Right ventricle myocardium superior (tissue), 1 donor: ENCODE measurements around the gene ATRNL1. TPM values are rescaled to one million over a fixed set of nuclear protein-coding genes. Genes with fewer than 3 reads are reported as not detected.
"Not testable (repeated sequence)": the region's sequence is repeated elsewhere in the genome, so short reads cannot be mapped to it uniquely, and the experiment has no call there.

ENCODE experiments used
- ATAC-seq: fragments of 200-7000 bp; cut with Tn5 transposase; one replicate; pipeline ENCODE4 v1.9.1; 2020; ENCODE audit warnings: mild to moderate bottlenecking; ENCODE audit not compliant: poor library complexity
- DNase-seq: peaks from one replicate; pipeline ENCODE4 v3.0.0-alpha.2; 2020
- intact Hi-C: fragments of 100-400 bp; cut with DNase I; formaldehyde crosslinking; loops from one replicate; pipeline ENCODE4 v1.11.2; 2022
- total RNA-seq: library from RNA; stranded (reverse); fragmentation: NEBNext Ultra II Directional; extraction: Animal tissue kit (Norgen Biotek cat#: 25700); gene quantifications from one replicate; pipeline ENCODE4 v1.2.1, GENCODE V29; 2021
- donor health status: DM: no; HTN: yes; CAD: no; lungs with severe emphysema.

ATRNL1 gene
- total RNA-seq, 1 donor from 2014 or later = 0.38 TPM

DNA sequence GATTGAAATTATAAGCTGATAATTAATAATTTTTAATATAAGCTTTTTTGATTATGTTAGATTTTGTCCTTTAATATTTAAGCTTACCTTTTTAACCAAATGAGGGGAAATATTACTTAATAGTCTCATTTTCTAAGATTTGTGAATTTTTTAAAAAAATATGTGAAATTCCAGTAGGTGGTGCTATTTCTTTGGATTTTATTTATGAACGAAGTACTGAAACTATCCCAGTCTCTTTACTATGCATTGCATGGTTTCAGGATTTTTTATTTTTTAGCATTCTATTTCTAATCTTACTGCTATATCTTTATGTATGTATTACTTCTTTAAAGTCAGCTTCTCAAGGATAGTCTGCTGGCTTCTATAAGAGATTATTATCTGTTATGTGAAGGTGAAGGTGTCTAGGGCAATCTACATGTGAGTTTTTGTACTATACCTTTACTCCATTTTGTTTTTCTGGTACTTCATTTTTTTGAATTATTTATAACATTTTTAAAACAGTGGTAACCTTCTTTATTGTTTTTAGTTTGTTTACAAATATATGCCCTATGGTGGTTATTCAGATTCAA, 78.3 kb downstream of the ATRNL1 start:
- intact Hi-C loops = no loop called here
- ATAC-seq = no peak
- no peak for DNase-seq

DNA sequence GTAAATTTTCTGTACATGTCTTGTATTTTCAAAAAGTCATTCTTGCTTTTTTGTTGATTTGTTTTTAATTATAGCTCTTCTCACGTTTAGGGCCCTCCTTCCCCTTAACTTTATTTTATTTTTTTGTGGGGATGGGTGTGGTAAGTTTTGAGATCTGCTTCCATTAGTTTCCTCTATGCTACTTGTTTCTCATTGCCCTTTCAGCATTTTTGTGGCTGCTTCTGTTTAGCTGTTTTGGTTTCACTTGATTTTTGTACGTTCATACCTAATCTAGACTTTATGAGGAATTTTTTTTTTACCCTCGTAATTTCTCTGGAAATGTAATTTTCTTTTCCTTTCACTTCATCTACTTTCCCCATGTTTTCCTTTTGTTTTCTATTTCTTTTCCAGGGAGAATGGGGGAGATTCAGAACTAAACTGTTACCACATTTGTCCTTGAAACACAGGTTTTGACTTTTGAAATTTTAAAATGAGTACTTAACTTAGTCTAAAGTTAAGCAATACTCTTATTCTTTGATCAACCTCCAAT, 80.8 kb downstream of the ATRNL1 start:
- DNase-seq (no peak), ATAC-seq (no peak)
- intact Hi-C loops = no loop called here

DNA sequence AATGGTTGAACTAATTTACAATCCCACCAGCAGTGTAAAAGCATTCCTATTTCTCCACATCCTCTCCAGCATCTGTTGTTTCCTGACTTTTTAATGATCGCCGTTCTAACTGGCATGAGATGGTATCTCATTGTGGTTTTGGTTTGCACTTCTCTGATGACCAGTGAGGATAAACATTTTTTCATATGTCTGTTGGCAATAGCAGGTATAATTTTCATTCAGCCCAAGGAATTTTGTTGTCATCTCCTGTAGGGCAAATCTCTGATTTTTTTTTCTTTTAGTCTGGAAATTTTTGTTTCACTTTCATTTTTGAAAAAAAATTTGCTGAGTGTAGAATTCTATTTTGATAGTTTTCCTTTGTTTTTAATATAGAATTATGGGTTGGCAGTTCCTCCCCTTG, 114.1 kb downstream of the ATRNL1 start:
- DNase-seq, ATAC-seq, intact Hi-C loops: not testable (repeated sequence)

DNA sequence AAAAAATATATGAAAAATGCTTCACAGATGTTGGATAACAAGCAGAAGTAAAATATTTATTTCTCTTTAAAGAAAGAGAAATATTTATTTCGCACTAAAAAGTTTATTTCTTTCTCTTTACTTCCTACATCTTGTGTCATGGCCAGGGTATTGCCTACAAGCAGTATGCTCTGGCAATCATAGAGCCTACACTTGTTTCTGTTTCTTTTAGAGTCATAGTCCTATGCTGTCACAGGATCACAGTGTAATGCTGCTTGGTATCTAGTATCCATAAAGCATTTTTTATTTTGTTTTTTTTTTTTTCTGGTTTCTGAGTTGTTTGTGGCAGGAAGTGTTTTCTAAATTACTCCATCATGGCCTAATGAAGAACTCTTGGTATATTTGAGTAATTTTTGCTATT, 116.0 kb downstream of the ATRNL1 start:
- no peak for ATAC-seq
- intact Hi-C loops = no loop called here
- no peak for DNase-seq

DNA sequence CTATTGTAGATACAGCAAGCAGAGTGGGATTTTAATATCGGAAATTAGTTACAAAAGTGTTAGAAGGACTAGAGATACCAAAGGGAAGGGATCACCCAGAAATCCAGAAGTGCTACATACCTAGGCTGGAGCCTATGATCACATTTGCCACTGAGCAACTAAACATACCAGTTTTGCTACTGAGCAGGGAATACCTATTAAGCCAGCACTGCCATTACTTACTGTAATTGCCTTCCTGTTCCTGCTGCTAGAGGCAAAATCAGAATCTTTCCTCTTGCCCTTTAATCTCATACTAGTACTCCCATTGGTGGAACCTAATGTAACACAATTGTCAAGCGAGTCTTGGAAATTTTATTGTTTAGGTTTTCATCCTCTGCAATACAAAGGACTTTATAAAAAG, 121.7 kb downstream of the ATRNL1 start:
- intact Hi-C loops = no loop called here

DNA sequence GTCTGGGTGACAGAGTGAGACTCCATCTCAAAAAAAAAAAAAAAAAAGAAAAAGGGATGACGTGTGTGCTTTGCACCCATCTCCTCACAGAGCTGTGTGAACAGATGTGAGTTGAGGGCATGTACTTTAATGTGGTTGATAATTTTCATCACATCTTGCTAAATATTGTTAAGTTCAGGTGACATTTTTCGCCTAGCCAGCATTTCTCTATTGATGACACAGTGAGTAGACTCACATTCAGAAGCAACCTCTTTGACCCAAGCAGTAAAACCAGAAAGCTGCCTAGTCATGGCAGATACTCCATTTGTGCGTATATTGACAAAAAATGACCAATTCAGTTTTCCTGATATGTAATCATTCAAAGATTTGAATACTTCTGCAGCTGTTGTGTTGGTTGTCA, 126.0 kb downstream of the ATRNL1 start:
- intact Hi-C loops = no loop called here
- ATAC-seq (no peak), DNase-seq (no peak)

More for the DNA sequence above, 121.7 kb downstream of the ATRNL1 start:
- DNase-seq (no peak), ATAC-seq (no peak)

DNA sequence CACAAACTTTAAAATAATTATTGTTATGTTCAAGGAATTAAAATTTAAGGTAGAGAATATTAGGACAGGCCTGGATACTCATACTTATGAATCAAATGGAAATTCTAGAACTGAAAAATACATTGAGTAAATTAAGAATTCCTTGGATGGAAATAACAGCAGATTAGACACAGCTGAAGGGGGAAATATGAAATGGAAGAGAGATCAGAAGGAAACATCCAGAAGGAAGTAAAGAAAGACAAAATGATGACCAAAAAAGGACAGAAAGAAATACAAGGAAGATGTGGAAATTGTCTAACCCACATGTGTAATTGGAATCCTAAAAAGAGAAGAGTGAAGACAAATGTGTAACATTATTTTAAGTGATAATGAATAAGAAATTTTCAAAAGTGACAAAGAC, 128.9 kb downstream of the ATRNL1 start:
- no peak for DNase-seq
- ATAC-seq = no peak
- intact Hi-C loops = no loop called here

DNA sequence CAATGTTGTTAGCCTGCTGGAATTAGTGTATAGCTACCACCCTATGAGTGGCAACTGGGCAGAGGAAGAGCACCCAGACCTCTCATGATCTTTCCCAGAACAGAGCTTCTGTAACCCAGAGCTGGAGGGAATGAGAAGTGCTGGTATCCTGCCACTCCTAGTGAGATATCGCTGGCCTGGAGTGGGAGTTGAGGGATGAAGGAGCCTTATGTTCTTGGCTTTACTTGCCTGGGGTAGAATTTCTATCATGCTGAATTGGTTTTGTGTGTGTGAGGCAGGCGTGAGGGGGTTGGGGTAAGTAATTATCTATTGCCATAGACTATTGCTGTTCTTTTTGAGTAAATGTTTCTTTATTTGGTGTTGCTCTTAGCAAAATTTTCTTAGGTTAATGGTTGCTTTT, 146.6 kb downstream of the ATRNL1 start:
- no peak for DNase-seq
- intact Hi-C loops = no loop called here
- no peak for ATAC-seq

DNA sequence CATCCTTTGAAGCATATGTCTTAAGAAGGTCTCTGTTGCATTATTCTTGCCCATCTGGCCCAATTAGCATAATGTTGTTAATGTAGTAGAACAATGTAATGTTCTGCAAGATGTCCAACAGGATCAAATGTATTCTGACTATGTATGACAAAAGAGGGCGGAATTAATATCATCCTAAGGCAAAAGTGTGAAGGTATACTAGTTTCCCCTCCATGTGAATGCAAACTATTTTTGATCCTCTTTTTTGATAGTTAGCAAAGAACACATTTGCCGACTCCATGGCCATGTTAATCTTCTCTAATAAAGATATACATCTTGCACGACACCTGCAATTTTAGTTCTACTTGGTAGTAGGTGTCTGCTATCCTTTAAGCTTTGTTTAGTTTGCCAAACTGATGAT, 157.6 kb downstream of the ATRNL1 start:
- ATAC-seq (no peak), DNase-seq (no peak)
- intact Hi-C loops = no loop called here

DNA sequence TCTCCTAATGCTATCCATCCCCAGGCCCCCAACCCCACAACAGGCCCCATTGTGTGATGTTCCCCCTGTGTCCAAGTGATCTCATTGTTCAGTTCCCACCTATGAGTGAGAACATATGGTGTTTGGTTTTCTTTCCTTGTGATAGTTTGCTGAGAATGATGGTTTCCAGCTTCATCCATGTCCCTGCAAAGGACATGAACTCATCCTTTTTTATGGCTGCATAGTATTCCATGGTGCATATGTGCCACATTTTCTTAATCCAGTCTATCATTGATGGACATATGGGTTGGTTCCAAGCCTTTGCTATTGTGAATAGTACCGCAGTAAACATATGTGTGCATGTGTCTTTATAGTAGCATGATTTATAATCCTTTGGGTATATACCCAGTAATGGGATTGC, 160.6 kb downstream of the ATRNL1 start:
- intact Hi-C loops, ATAC-seq, DNase-seq: not testable (repeated sequence)

DNA sequence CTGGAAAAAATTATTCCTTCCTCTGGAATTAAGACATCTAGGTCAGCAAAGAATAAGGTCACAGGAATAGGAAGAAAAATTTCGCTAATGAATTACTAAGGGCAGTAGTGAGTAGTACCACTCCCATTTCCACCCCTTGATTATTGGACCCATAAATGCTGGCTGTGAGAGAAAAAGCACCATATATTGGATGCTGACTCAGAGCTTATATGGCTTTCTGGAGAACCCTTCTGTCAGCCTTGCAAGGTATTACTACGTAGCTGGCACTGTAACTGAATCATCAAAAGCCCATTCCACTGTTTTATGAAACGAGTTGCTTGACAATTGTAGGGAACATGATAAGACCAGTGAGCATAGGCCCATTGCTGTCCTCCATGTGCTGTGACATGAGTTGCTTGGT, 179.3 kb downstream of the ATRNL1 start:
- ATAC-seq (no peak), DNase-seq (no peak)
- intact Hi-C loops = no loop called here

DNA sequence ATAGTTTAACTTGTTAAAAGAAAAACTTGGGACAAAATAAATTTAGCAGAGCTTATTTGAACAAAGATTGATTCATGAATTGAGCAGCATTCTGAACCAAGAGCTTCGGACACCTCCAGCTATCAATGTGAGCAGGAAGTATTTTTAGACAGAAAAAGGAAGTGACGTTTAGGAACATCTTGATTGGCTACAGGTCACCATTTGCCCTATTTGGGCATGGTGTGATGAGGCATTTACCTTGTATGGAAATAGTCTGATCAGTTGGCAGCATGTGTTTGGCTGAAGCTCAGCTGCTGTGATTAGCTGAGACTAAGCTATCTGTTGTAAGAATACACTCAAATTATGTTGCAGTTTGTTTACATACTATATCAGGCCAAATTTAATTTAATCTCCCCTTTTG, 185.1 kb downstream of the ATRNL1 start:
- intact Hi-C loops = no loop called here
- DNase-seq (no peak), ATAC-seq (no peak)

DNA sequence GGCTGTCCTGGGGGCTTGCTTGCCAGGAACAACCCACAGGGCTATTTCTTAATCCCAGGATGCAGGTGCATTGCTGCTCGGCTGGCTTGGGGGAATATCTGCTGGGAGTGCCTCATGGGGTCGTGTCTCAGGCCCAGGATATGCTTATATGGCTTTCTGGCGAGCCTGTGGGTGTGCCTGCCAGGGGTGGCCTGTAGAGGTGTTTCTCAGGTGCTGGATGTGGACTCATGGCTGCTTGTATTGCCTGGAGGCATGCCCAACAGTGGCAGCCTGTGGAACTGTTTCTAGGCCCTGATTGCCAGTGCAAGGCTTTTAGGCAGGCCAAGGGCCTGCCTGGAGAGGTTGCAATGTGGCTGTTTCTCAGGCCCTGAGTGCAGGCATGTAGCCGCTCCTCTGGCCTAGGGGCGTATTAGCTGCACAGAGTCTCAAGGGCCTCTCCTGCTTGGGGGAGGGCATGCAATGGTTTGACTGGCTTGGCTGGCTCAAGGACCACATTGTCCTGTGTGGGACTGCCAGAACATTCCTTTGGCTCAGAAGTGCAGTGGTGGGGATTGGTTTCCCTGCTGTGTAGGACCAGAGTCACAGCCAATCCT, 202.1 kb downstream of the ATRNL1 start:
- ATAC-seq (no peak), DNase-seq (no peak)
- intact Hi-C loops = no loop called here

DNA sequence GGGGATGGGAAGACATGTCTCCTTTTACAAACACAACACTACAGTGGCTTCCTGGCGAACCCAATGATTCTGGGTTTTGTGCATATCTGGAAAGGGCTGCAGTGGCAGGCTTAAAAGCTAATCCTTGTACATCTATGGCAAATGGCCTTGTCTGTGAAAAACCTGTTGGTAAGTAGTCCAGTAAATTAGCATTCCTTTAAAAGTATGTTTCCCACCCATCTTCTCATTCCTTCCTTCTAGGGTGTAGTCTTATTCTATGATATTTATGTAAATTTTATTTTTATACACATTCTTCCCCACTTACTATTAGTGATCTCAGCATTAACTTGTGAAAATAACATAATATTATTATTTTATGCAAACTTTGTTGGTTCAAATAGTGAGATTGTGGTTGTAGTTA, 206.9 kb downstream of the ATRNL1 start:
- no peak for DNase-seq
- intact Hi-C loops = no loop called here
- no peak for ATAC-seq

DNA sequence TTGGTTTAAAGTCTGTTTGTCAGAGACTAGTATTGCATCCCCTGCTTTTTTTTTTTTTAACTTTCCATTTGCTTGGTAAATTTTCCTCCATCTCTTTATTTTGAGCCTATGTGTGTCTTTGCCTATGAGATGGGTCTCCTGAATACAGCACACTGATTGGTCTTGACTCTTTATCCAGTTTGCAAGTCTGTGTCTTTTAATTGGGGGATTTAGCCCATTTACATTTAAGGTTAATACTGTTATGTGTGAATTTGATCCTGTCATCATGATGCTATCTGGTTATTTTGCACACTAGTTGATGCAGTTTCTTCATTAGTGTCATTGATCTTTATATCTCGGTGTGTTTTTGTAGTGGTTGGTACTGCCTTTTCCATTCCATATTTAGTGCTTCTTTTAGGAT, 226.5 kb downstream of the ATRNL1 start:
- intact Hi-C loops, ATAC-seq, DNase-seq: not testable (repeated sequence)

DNA sequence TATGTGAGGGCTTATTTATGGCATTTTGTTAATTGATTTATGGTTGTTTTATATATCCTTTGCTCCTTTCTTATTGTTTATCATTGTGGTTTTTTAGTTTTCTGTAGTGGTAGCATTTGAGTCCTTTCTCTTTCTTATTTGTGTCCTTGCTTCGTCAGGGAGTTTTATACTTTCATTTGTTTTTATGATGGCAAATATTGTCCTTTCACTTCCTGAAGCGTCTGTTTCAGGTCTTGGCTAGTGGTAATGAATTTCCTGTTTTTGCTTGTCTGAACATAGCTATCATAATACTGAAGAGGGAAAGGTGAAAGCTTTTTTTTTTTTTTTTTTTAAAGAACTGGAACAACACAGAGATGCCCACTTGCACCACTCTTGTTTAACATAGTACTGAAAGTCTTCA, 228.2 kb downstream of the ATRNL1 start:
- ATAC-seq (no peak), DNase-seq (no peak)
- intact Hi-C loops = no loop called here

DNA sequence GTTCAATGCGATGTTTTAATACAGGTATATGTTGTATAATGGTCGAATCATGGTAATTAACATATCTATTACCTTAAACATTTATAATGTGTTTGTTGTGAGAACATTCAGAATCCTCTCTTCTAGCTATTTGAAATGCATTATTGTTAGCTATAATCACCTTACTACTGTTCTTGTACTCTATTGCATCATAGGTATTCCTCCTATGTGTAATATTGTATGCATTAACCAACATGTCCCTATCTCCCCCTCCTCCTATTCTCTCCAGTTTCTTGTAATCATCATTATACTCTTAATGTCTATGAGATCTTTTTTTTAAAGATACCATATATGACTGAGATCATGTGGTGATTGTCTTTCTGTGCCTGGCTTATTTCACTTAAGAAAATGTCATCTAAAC, 235.2 kb downstream of the ATRNL1 start:
- ATAC-seq (no peak), DNase-seq (no peak)
- intact Hi-C loops = no loop called here

DNA sequence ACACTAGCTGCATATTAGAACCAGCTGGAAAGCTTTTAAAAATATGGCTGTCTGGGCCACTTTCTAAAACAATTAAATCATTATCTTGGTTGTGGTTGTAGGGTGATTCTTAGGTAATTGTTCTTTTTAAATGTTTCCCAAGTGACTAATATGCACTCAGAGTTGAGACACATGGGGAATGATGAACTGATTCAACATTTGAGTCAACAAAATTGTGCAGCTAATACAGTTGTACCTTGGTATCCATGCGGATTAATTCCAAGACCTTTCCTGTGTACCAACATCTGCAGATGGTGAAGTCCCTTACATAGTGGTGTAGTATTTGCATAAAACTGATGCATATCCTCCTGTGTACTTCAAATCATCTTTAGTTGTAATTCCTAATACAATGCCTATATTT, 242.2 kb downstream of the ATRNL1 start:
- intact Hi-C loops = no loop called here
- no peak for DNase-seq
- no peak for ATAC-seq

DNA sequence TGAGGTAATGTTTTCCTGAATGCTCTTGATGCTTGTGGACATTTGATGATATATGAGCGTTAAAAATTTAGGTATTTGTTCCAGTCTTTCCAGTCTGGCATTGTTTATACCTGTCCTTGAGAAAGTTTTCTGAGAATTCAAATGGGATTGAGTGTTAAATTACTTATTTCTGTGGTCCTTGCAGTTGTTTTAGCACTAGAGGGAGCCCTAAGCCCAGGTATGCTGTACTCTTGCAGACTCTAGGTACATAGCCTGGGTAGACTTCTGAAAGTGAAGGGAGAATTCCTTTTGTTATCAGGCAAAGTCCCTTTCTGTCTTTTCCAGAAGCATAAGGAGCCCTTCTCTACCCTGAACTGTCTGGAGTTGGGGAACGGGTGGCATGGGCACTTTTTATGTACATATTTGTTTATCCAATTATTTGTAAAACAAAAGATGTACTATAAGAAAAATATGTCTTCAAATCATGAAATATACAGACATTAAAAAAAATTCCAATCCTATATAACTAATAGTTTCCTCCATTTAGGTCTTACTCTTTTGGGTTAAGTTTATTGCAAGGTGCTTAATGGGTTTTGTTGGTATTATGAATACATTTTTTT, 262.1 kb downstream of the ATRNL1 start:
- ATAC-seq (no peak), DNase-seq (no peak)
- intact Hi-C loops = no loop called here

DNA sequence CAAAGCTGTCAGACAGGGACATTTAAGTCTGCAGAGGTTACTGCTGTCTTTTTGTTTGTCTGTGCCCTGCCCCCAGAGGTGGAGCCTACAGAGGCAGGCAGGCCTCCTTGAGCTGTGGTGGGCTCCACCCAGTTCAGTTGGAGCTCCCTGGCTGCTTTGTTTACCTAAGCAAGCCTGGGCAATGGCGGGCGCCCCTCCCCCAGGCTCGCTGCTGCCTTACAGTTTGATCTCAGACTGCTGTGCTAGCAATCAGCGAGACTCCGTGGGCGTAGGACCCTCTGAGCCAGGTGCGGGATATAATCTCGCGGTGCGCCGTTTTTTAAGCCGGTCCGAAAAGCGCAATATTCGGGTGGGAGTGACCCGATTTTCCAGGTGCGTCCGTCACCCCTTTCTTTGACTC, 274.8 kb downstream of the ATRNL1 start:
- intact Hi-C loops = not testable (repeated sequence)

More for the DNA sequence above, 274.8 kb downstream of the ATRNL1 start:
- not testable (repeated sequence) for DNase-seq, ATAC-seq
